Endodermal cell (in vitro differentiated cells): ENCODE results near the gene ACOT8. TPM values are rescaled to one million over a fixed set of nuclear protein-coding genes. Genes with fewer than 3 reads are reported as not detected.

Experiments
- DNase-seq: peaks from one replicate; pipeline ENCODE4 v3.0.0-alpha.2; 2017
- H3K27ac ChIP-seq: 2 replicates; pipeline ENCODE4 v1.5.1; 2013; ENCODE audit warnings: mild to moderate bottlenecking, low read depth, low read length, moderate library complexity
- H3K27me3 ChIP-seq: 2 replicates; pipeline ENCODE4 v1.6.1; 2013; ENCODE audit warnings: mild to moderate bottlenecking, low read length, moderate library complexity; ENCODE audit not compliant: insufficient read depth, control insufficient read depth, poor library complexity, severe bottlenecking
- H3K36me3 ChIP-seq: 2 replicates; pipeline ENCODE4 v1.7.0; 2013; ENCODE audit warnings: mild to moderate bottlenecking, low read length, moderate library complexity; ENCODE audit not compliant: control insufficient read depth, insufficient read depth
- H3K4me1 ChIP-seq: one replicate; pipeline ENCODE4 v1.7.0; 2013; ENCODE audit warnings: low read length; ENCODE audit not compliant: control insufficient read depth, insufficient read depth
- H3K4me3 ChIP-seq: 2 replicates; pipeline ENCODE4 v1.5.1; 2013; ENCODE audit warnings: mild to moderate bottlenecking, low read length, moderate library complexity
- H3K9ac ChIP-seq: 2 replicates; pipeline ENCODE4 v1.6.1; 2013; ENCODE audit warnings: mild to moderate bottlenecking, low read length, moderate library complexity; ENCODE audit not compliant: poor library complexity, severe bottlenecking; ENCODE audit errors: extremely low read depth
- H3K9me3 ChIP-seq: 2 replicates; pipeline ENCODE4 v1.6.1; 2013; ENCODE audit warnings: mild to moderate bottlenecking, low read length, moderate library complexity; ENCODE audit not compliant: control insufficient read depth
- H3K27ac Mint-ChIP-seq: 2 replicates; pipeline ENCODE4 v1.8.0; 2020; ENCODE audit warnings: mixed read lengths
- H3K27me3 Mint-ChIP-seq: 2 replicates; pipeline ENCODE4 v1.8.0; 2021; ENCODE audit warnings: mild to moderate bottlenecking, mixed read lengths; ENCODE audit not compliant: insufficient read depth
- H3K36me3 Mint-ChIP-seq: 2 replicates; pipeline ENCODE4 v1.8.0; 2020; ENCODE audit warnings: low read depth, mixed read lengths
- H3K4me1 Mint-ChIP-seq: 2 replicates; pipeline ENCODE4 v1.8.0; 2020; ENCODE audit warnings: mixed read lengths
- H3K4me3 Mint-ChIP-seq: 2 replicates; pipeline ENCODE4 v1.8.0; 2020; ENCODE audit warnings: mild to moderate bottlenecking, moderate library complexity, mixed read lengths
- H3K9me3 Mint-ChIP-seq: 2 replicates; pipeline ENCODE4 v1.8.0; 2020; ENCODE audit warnings: mild to moderate bottlenecking, mixed read lengths
- WGBS, 2 experiments: methylation state at CpG; one replicate each; pipeline versions ENCODE4 v1.1.5 to v1.1.7; 2013; ENCODE audit warnings: missing lambda C conversion rate in 2 of 2, mixed read lengths in 1 of 2; ENCODE audit not compliant: insufficient coverage in 1 of 2, insufficient read length in 1 of 2; 5-methylcytosine and 5-hydroxymethylcytosine counted together
- total RNA-seq, 2 donors: library from RNA; stranded (reverse); fragmentation: NEBNext Ultra II Directional in 1 of 2; extraction: Animal tissue kit (Norgen Biotek cat#: 25700) in 1 of 2; gene quantifications; 2 replicates in 1 of 2; 3 replicates in 1 of 2; pipeline ENCODE4 v1.2.1, GENCODE V29; 2021
- TF ChIP-seq, protein P1 (sequence below): fragments of 200-600 bp; sonication (generic); conservative IDR thresholded peaks from 2 replicates; pipeline ENCODE4 v1.5.0; 2021; ENCODE audit warnings: antibody characterized with exemption, mild to moderate bottlenecking

The ACOT8 gene
- total RNA-seq, 2 donors from 2014 or later = 24.3 to 27.9 TPM

DNA sequence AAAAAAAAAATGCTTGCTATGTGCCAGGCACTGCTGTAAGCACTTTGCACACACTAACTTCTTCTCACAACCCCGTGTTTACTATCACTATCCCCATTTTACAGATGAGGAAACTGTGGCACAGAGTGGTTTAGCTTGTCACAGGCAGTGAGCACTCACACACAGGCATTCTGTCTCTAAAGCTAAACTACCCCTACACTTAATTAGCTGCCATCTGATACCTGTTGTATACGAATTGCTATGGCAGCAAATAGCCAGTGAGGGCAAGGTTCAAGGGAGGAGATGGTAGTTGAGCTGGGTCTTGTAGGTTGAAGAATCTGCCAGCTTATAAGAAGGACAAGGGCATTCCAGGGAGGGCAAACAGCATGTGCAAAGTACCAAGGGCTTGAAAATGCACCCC lies 35.2 kb downstream of the ACOT8 start:
- Histone ChIP-seq H3K27ac (no peak overlapping the region), H3K4me1 (peaks cover 6% of the 10 kb centered on the region), H3K9me3 (no peaks in the 10 kb centered on the region), H3K9ac (no peak overlapping the region), H3K36me3 (peaks cover 4% of the 10 kb centered on the region), H3K4me3 (no peak overlapping the region), H3K27me3 (peaks cover 18% of the 10 kb centered on the region)
- Mint-ChIP-seq H3K36me3 (peaks cover under 1% of the 10 kb centered on the region), H3K4me1 (peaks cover 9% of the 10 kb centered on the region), H3K4me3 (no peak overlapping the region), H3K27ac (no peak overlapping the region), H3K9me3 (no peaks in the 10 kb centered on the region), H3K27me3 (peaks cover 31% of the 10 kb centered on the region)
- DNase-seq = no peak
- TF ChIP-seq, protein P1, sequence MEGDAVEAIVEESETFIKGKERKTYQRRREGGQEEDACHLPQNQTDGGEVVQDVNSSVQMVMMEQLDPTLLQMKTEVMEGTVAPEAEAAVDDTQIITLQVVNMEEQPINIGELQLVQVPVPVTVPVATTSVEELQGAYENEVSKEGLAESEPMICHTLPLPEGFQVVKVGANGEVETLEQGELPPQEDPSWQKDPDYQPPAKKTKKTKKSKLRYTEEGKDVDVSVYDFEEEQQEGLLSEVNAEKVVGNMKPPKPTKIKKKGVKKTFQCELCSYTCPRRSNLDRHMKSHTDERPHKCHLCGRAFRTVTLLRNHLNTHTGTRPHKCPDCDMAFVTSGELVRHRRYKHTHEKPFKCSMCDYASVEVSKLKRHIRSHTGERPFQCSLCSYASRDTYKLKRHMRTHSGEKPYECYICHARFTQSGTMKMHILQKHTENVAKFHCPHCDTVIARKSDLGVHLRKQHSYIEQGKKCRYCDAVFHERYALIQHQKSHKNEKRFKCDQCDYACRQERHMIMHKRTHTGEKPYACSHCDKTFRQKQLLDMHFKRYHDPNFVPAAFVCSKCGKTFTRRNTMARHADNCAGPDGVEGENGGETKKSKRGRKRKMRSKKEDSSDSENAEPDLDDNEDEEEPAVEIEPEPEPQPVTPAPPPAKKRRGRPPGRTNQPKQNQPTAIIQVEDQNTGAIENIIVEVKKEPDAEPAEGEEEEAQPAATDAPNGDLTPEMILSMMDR = no peak
- 89 to 100% methylated on average over 1 to 2 of the region's 2 CpGs for WGBS, 2 experiments

DNA sequence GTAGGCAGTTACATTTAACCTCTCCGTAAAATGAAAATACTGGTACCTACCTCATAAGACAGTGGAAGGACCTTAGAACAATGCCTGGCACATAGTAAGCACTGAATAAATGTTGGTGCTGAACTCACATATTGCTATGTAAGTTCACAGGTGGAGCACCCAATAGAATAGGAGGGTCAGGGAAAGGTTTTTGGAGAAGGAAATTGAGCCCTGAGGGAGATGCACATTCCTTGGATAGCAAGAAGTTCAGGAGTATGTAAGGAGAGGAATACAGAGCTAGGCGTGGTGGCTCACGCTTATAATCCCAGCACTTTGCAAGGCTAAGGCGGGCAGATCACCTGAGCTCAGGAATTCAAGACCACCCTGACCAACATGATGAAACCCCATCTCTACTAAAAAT lies 37.7 kb downstream of the ACOT8 start:
- Histone ChIP-seq H3K36me3 (peaks cover 26% of the 10 kb centered on the region), H3K4me3 (no peak overlapping the region), H3K9ac (no peak overlapping the region), H3K4me1 (peaks cover 6% of the 10 kb centered on the region), H3K27me3 (peaks cover 18% of the 10 kb centered on the region), H3K27ac (no peak overlapping the region), H3K9me3 (no peaks in the 10 kb centered on the region)
- 94 to 100% methylated on average over 3 to 4 of the region's 4 CpGs for WGBS, 2 experiments
- Mint-ChIP-seq H3K27ac (no peak overlapping the region), H3K36me3 (peaks cover 13% of the 10 kb centered on the region), H3K4me3 (no peak overlapping the region), H3K27me3 (peaks cover 27% of the 10 kb centered on the region), H3K4me1 (peaks cover 15% of the 10 kb centered on the region), H3K9me3 (no peaks in the 10 kb centered on the region)
- DNase-seq = no peak
- TF ChIP-seq, protein P1 = no peak

DNA sequence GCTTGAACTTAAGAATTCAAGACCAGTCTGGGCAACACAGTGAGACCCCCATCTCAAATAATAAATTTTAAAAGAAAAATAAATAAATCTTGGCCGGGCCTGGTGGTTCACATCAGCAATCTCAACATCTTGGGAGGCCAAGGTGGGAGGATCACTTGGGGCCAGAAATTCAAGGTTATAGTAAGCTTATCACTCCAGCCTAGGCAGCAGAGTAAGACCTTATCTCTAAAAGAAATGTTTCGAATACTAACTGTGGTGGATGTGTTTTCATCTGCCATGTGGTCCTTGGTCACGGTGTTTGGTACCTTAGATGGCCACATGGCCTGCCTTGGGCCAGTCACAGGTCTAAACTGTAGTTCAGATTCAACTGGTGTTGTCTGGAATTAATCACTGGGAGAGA lies 39.0 kb downstream of the ACOT8 start:
- Mint-ChIP-seq H3K4me3 (no peak overlapping the region), H3K27me3 (peaks cover 15% of the 10 kb centered on the region), H3K27ac (peak overlapping the region; percentile 60), H3K4me1 (peaks cover 17% of the 10 kb centered on the region), H3K36me3 (peaks cover 18% of the 10 kb centered on the region), H3K9me3 (no peaks in the 10 kb centered on the region)
- TF ChIP-seq, protein P1 = no peak
- WGBS, 2 experiments = 73 to 84% methylated on average over 3 of the region's 3 CpGs
- Histone ChIP-seq H3K36me3 (peaks cover 35% of the 10 kb centered on the region), H3K4me3 (no peak overlapping the region), H3K9me3 (no peaks in the 10 kb centered on the region), H3K9ac (no peak overlapping the region), H3K4me1 (peaks cover 10% of the 10 kb centered on the region), H3K27me3 (peaks cover 10% of the 10 kb centered on the region), H3K27ac (no peak overlapping the region)
- DNase-seq = no peak
